Urinary bladder (tissue), 4 donors: Measurements from ENCODE around the gene CBFA2T3. TPM values are rescaled to one million over a fixed set of nuclear protein-coding genes. Genes with fewer than 3 reads are reported as not detected.

Source experiments
- DNase-seq: peaks from one replicate; pipeline ENCODE4 v3.0.0-alpha.2; 2015; ENCODE audit errors: extremely low spot score
- H3K27ac ChIP-seq: one replicate; pipeline ENCODE4 v1.5.1; 2013; ENCODE audit warnings: low read depth, mild to moderate bottlenecking, moderate library complexity
- H3K36me3 ChIP-seq: one replicate; pipeline ENCODE4 v1.6.1; 2013; ENCODE audit warnings: mild to moderate bottlenecking, moderate library complexity; ENCODE audit not compliant: insufficient read depth
- H3K4me1 ChIP-seq: one replicate; pipeline ENCODE4 v1.6.1; 2013; ENCODE audit warnings: mild to moderate bottlenecking, moderate library complexity; ENCODE audit not compliant: insufficient read depth
- H3K4me3 ChIP-seq: one replicate; pipeline ENCODE4 v1.5.1; 2013; ENCODE audit warnings: low read depth, low read length
- WGBS: extraction: QIAGEN DNeasy Blood & Tissue Kit; methylation state at CpG from one replicate; pipeline ENCODE4 v1.1.7; 2013; 5-methylcytosine and 5-hydroxymethylcytosine counted together
- polyA plus RNA-seq: library from polyadenylated mRNA; stranded (reverse); fragments of 200-250 nt; gene quantifications from one replicate; pipeline ENCODE4 v1.2.3, GENCODE V29; 2013
- total RNA-seq: library from RNA; depleted of rRNA; stranded (reverse); fragments of >200 nt; gene quantifications from one replicate; pipeline ENCODE4 v1.2.3, GENCODE V29; 2014
- donor health status: healthy with polysubstance abuse.
- donor health status: healthy.

Gene CBFA2T3
- total and polyA plus RNA-seq, 2 donors: 1.5 to 6.2 TPM

DNA sequence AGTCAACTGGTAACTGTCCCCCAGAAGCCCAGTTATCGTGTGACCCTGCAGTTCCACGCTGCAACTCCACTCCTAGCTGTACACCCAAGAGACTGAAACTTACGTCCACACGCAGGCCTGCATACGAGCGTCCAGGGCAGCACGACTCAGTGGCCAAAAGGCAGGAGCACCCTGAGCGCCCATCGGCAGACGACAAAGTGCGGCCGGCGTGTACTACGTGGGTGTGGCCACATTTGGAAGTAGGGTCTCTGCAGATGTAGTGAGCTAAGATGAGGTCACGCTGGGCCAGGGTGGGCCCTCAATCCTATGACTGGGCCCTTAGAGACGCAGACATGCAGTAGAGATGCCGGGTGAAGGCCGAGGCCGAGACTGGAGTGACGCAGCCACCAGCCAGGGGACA lies 133.8 kb downstream of the CBFA2T3 start:
- H3K4me1 ChIP-seq: no peaks in the 10 kb centered on the region
- no peak overlapping the region for H3K4me3 ChIP-seq
- 90% methylated on average over 20 of the region's 20 CpGs for WGBS
- H3K27ac ChIP-seq: no peak overlapping the region
- no peak for DNase-seq
- H3K36me3 ChIP-seq: peaks cover 4% of the 10 kb centered on the region

DNA sequence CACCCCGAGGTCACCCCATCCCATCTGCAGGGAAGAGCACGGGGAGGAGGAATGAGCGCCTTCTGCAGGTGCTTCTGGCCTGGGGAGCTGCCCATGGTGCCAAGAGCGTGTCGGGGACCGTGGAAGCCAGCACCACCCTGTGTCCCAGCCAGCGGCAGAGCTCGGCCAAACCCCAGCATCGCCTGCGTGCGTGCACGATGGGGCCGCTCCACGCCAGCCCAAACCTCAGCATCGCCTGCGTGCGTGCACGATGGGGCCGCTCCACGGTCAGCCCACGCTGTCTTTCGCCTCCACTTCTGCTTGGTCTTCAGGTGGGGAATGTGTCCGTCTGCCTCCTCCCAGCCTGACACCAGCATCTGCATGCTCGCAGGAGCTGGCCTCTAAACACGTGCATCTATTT lies 134.2 kb downstream of the CBFA2T3 start:
- WGBS: 95% methylated on average over 25 of the region's 25 CpGs
- H3K4me3 ChIP-seq: no peak overlapping the region
- no peak overlapping the region for H3K27ac ChIP-seq
- no peak for DNase-seq
- peaks cover 4% of the 10 kb centered on the region for H3K36me3 ChIP-seq
- no peaks in the 10 kb centered on the region for H3K4me1 ChIP-seq

- no peak overlapping the region for H3K4me3 ChIP-seq
- H3K36me3 ChIP-seq: peaks cover 4% of the 10 kb centered on the region
- no peak overlapping the region for H3K27ac ChIP-seq
- DNase-seq: no peak
- H3K4me1 ChIP-seq: no peaks in the 10 kb centered on the region
- WGBS: 82% methylated on average over 15 of the region's 15 CpGs
Observed at GRCh38 chr16:88842308-88842756, 134.7 kb downstream of the CBFA2T3 start.

DNA sequence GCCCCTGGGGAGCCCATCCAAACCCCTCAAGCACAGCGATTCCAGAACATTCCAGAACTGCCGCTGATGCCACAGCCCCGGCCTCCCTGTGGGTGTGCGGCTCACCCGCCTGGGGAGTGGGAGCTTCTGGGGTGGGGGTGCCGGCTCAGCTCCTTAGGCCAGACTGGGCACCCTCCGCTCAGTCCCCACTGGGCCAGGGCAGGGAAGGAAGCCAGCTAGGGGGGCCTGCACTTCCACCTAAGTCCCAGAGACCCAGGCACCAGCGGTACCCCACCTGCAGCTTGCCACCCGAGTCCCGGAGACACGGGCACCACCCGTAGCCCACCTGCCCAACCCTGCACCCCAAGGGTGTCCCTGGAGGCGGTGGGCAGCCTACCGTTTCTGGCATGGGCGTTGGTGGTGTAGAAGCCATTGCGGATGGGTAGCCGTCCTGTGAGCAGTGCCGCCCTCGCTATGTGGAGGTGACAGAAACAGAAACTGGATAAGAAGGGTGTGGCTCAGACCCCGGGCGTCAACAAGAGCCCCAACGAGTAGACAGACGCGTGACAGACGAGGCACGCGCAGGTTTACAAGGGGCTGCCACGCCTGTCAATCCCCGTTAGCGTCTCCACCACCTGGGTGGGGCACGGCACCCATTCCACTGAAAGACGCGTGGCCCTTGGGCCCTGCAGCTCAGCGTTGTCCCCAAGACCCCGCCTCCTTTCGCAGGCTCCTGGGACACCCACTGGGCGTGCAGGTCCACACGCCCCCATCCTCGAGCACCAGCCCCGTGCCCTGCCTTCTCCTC lies 135.3 kb downstream of the CBFA2T3 start:
- H3K4me1 ChIP-seq: no peaks in the 10 kb centered on the region
- peaks cover 4% of the 10 kb centered on the region for H3K36me3 ChIP-seq
- no peak overlapping the region for H3K27ac ChIP-seq
- 92% methylated on average over 40 of the region's 40 CpGs for WGBS
- no peak for DNase-seq
- no peak overlapping the region for H3K4me3 ChIP-seq

GRCh38 chr16:88840600-88841215 lies 136.3 kb downstream of the CBFA2T3 start:
- 94% methylated on average over 30 of the region's 30 CpGs for WGBS
- Histone ChIP-seq H3K27ac (no peak overlapping the region), H3K36me3 (peaks cover 4% of the 10 kb centered on the region), H3K4me1 (no peaks in the 10 kb centered on the region), H3K4me3 (no peak overlapping the region)
- DNase-seq: no peak

DNA sequence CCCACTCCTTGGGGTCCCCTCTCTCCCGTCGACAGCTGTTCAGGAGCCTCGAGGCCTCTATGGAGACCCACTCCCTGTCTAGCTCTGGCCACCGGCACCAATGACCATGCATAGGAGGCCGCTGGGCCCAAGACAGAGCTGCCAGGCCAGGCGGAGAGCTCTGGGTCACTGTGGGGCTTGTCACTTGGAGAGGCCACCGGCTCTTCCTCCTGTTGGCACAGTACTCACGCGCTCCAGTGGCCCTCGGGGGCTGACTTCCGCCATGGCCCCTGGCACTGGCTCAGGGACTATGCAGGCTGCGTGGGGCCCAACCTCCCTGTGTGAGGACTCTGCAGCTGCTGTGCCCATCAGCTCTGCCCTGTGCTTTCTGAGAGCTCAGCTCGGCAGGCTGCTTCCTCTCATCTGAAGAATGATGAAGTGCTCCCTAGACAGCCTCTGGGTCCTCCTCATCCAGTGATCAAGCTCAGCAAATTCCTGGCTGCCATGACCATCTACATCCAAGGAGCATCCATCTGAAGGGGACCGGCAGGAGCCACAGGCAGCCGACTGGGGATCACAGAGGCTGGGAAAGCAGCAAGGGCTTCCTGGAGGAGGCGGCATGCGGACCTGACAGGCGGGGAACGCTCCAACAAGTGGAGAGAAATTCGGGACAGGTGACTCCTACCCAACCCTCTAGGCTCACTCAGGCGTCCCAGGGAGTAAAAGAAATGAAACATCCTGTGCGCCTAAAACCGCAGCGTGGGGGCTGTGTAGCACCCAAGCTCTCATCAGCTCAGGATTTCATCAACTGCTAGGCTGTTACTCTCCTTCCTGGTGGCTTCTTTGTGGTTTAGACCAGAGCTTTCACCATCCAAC lies 137.0 kb downstream of the CBFA2T3 start:
- no peaks in the 10 kb centered on the region for H3K4me1 ChIP-seq
- H3K36me3 ChIP-seq: peaks cover 4% of the 10 kb centered on the region
- WGBS: 95% methylated on average over 24 of the region's 24 CpGs
- H3K4me3 ChIP-seq: no peak overlapping the region
- no peak for DNase-seq
- no peak overlapping the region for H3K27ac ChIP-seq

- H3K4me1 ChIP-seq: no peaks in the 10 kb centered on the region
- H3K27ac ChIP-seq: no peak overlapping the region
- H3K36me3 ChIP-seq: peaks cover 4% of the 10 kb centered on the region
- no peak for DNase-seq
- H3K4me3 ChIP-seq: no peak overlapping the region
- WGBS: 91% methylated on average over 39 of the region's 39 CpGs
Observed at GRCh38 chr16:88839026-88839529, 137.9 kb downstream of the CBFA2T3 start.

DNA sequence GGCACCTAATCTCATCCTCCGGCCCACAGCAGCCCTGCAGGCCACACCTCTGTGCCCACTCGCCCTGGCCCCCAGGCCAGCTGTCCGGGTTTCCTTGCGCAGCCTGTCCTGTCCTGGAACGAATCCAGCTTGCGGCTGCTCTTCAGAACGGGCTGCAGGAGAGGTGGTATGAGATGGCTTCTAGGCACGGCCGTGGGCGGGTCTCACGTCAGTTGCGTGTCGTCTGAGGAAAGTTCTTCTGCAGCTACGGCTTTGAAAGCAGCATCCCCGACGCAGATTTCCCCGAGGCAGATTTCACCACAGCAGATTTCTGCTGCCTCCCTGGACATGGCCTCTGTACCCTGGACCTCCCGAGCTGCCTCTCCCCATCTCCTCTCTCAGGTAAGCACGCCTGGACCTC lies 138.4 kb downstream of the CBFA2T3 start:
- Histone ChIP-seq H3K4me1 (no peaks in the 10 kb centered on the region), H3K36me3 (peaks cover 4% of the 10 kb centered on the region)

GRCh38 chr16:88837806-88838205 lies 139.2 kb downstream of the CBFA2T3 start:
- Histone ChIP-seq H3K36me3 (peaks cover 4% of the 10 kb centered on the region), H3K27ac (no peak overlapping the region), H3K4me1 (no peaks in the 10 kb centered on the region), H3K4me3 (no peak overlapping the region)
- WGBS: 90% methylated on average over 20 of the region's 20 CpGs
- no peak for DNase-seq

More for the DNA sequence above, 138.4 kb downstream of the CBFA2T3 start:
- H3K4me3 ChIP-seq: no peak overlapping the region
- no peak overlapping the region for H3K27ac ChIP-seq
- no peak for DNase-seq
- 90% methylated on average over 19 of the region's 19 CpGs for WGBS

- WGBS: 94% methylated on average over 17 of the region's 17 CpGs
- no peaks in the 10 kb centered on the region for H3K4me1 ChIP-seq
- peaks cover 4% of the 10 kb centered on the region for H3K36me3 ChIP-seq
- no peak overlapping the region for H3K27ac ChIP-seq
- H3K4me3 ChIP-seq: no peak overlapping the region
- DNase-seq: no peak
Observed at GRCh38 chr16:88836791-88837190, 140.2 kb downstream of the CBFA2T3 start.

DNA sequence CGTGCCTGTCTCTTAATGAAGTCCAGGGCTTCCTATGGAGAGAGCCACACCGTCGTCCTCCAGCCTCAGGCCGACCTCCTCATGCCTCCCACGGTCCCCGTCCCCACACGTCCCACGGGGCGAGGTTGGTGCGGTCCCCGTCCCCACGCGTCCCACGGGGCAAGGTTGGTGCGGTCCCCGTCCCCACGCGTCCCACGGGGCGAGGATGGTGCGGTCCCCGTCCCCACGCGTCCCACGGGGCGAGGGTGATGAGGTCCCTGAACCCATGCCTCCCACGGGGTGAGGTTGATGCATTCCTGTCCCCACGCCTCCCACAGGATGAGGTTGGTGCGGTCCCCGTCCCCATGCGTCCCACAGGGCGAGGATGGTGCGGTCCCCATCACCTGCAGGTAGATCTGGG lies 141.2 kb downstream of the CBFA2T3 start:
- Histone ChIP-seq H3K4me3 (no peak overlapping the region), H3K4me1 (no peaks in the 10 kb centered on the region), H3K36me3 (peaks cover 4% of the 10 kb centered on the region), H3K27ac (no peak overlapping the region)
- WGBS: 93% methylated on average over 33 of the region's 33 CpGs
- DNase-seq: no peak

DNA sequence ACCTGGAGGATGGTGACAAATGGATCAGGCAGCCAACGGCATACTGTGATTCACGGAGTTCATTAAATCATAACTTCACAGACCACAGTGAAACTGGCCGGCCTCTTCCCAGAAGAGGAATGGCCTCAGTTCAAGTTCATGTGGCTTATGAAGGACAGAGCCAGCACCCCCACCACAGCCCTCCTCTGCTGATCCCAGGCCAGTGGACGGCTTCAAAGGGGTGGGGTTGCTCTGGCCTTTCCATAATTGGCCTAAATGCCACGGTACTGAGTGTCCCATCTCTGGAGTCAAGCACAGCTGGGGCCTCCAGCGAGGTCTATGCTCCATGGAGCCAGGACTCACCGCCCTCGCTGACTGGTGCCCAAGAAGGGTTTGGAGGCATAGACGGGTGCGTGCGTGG lies 141.6 kb downstream of the CBFA2T3 start:
- H3K36me3 ChIP-seq: peaks cover 4% of the 10 kb centered on the region
- 66% methylated on average over 11 of the region's 11 CpGs for WGBS

GRCh38 chr16:88834670-88835069 lies 142.3 kb downstream of the CBFA2T3 start:
- H3K4me1 ChIP-seq: no peaks in the 10 kb centered on the region
- H3K4me3 ChIP-seq: no peak overlapping the region
- DNase-seq: no peak
- 94% methylated on average over 13 of the region's 13 CpGs for WGBS
- peaks cover 4% of the 10 kb centered on the region for H3K36me3 ChIP-seq
- no peak overlapping the region for H3K27ac ChIP-seq

More for the DNA sequence above, 141.6 kb downstream of the CBFA2T3 start:
- Histone ChIP-seq H3K27ac (no peak overlapping the region), H3K4me1 (no peaks in the 10 kb centered on the region), H3K4me3 (no peak overlapping the region)
- no peak for DNase-seq
